Measurements from ENCODE around the gene UPB1.

- TF ChIP-seq EZH2 (IDR thresholded peaks at IDR 0.05; ENCODE audit: borderline replicate concordance, low read depth, low read length, poor library complexity, severe bottlenecking), result no peak
- TF ChIP-seq, protein P1, sequence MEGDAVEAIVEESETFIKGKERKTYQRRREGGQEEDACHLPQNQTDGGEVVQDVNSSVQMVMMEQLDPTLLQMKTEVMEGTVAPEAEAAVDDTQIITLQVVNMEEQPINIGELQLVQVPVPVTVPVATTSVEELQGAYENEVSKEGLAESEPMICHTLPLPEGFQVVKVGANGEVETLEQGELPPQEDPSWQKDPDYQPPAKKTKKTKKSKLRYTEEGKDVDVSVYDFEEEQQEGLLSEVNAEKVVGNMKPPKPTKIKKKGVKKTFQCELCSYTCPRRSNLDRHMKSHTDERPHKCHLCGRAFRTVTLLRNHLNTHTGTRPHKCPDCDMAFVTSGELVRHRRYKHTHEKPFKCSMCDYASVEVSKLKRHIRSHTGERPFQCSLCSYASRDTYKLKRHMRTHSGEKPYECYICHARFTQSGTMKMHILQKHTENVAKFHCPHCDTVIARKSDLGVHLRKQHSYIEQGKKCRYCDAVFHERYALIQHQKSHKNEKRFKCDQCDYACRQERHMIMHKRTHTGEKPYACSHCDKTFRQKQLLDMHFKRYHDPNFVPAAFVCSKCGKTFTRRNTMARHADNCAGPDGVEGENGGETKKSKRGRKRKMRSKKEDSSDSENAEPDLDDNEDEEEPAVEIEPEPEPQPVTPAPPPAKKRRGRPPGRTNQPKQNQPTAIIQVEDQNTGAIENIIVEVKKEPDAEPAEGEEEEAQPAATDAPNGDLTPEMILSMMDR (conservative IDR thresholded peaks at IDR 0.05; ENCODE audit: low read depth, low read length), result no peak
Observed at GRCh38 chr22:24567668-24568067, 72.5 kb downstream of the UPB1 start.

Measured in A673 (cell line).